Skin epidermis (tissue), 12 donors: ENCODE data around the gene SH3BP4.
A peak's percentile ranks its signal among the peaks of the same experiment; 100 is the strongest.
"Not testable (repeated sequence)": the region's sequence is repeated elsewhere in the genome, so short reads cannot be mapped to it uniquely, and the experiment has no call there.

Source experiments
- H3K27ac ChIP-seq, 21 experiments: fragments of 200-600 bp; sonication (generic) in 11 of 21; one replicate each; pipeline ENCODE4 v1.5.0; 2020; ENCODE audit warnings: mild to moderate bottlenecking in 3 of 21, inconsistent platforms in 2 of 21, moderate library complexity in 2 of 21
- H3K4me3 ChIP-seq, 7 experiments: fragments of 200-600 bp; sonication (generic) in 2 of 7; one replicate each; pipeline ENCODE4 v1.5.0; 2020; ENCODE audit warnings: inconsistent platforms in 2 of 7, mild to moderate bottlenecking in 2 of 7, moderate library complexity in 1 of 7

The SH3BP4 gene

DNA sequence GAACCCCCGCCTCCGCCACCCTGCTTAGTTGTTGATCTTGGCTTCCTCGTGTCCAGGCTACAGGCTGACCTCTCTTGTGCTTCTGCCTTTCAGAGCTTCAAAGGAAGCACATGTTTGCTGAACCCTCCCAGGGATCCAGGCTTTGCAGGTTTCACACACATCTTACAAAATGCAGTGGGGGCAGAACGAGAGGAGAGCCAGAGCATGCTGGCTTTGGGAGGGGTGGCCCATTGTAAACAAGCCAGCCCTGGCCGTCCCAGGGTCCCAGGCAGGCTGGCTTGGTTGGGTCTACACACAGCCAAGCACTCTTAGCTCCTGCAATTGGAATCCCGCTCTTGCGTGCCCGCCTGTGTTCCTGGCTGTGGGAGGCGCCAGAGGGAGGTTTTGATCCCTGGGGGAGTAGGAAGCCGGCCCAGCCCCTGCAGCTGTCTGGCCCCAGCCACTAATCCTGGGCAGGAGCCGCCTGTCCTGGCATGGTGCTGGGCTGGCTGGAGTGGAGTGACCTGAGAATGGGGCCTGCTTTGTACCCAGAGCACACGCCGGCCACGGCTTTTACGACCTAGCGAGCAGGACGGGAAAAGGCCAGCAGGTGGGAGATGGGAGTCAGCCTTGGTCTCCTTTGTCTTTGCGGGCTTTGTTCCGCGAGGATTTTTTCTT is 53.9 kb downstream of the SH3BP4 start:
- Histone ChIP-seq H3K4me3 (no peak overlapping the region), H3K27ac (peak overlapping the region in 2 of 21 experiments; percentile 29 to 31)

DNA sequence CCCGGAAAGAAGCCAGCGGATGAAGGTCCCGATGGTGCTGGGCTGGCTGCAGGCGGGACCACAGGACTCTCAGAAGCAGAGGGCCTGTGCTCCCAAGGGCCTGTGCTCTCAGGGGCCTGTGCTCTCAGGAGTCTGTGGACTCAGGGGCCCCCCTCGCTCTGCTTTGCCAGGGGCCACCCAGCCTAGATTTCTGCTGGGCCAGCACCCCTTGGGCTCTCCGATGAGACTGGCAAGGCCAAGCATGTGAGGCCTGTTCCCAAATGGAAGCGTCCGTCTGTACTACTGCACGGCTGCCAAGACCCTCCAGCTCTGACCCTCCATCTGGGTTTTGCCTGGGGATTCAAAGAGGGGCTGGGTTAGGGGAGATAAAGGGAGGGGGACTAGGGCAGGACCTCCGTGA is 54.6 kb downstream of the SH3BP4 start:
- H3K27ac ChIP-seq, result peak overlapping the region in 1 of 21 experiments; percentile 23
- no peak overlapping the region for H3K4me3 ChIP-seq

DNA sequence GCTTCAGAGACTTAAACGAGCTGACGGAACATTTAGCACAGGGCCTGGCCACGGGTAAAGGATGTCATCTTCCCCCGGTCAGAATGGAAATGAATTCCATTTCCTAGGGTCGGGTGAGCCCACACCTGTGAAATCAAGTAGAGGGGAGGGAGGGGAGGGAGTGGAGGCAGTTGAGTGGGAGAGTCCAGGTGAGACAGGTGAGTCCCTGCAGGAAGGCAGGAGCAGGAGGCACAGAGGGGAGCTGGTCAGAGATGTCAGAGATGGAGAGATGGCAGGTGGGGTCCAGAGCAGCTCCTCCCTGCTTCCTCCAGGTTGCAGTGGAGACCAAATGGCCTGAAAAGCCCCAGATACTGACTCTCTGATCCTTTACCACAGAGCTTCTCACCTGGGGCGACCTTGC is 55.2 kb downstream of the SH3BP4 start:
- H3K27ac ChIP-seq, result peak overlapping the region in 1 of 21 experiments; percentile 73
- no peak overlapping the region for H3K4me3 ChIP-seq

DNA sequence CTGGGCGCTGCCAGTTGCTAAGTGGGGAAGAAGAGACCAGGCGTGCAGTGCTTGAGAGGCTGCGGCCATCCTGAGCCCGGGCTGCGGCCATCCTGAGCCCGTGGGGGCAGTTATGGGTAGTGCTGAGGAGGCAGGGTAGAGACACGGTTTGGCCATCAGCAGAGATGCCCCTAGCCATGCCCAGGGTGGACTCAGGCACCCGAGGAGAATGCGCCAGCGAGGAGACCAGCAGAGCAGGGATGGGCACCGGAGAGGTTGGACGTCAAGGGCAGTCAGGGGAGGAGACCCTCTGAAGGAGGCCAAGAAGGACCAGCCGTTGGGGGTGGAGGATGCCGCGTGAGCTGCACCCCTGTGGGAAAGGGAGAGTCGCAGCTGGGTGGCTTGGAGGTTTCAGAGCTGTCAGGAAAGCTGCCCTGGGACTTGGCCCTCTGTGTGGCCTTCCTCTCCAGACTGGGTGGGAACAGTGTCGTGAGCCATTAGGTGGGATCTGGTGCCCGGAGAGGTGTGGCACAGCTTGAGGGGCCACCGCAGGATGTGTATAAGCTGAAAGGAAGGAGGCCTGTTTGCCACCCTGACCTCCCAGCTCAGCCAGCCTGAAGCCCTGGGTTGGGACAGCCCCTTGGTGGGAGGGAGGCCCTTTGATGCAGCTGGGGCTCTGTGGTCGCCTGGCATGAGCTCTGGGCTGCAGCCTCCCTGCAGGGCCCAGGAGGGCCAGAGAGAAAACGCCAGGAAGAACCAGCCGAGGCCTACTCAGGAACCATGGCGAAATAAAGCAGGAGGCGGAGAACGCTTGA is 56.0 kb downstream of the SH3BP4 start:
- Histone ChIP-seq H3K27ac (peak overlapping the region in 11 of 21 experiments; percentile 7 to 73 (median 47)), H3K4me3 (no peak overlapping the region)

DNA sequence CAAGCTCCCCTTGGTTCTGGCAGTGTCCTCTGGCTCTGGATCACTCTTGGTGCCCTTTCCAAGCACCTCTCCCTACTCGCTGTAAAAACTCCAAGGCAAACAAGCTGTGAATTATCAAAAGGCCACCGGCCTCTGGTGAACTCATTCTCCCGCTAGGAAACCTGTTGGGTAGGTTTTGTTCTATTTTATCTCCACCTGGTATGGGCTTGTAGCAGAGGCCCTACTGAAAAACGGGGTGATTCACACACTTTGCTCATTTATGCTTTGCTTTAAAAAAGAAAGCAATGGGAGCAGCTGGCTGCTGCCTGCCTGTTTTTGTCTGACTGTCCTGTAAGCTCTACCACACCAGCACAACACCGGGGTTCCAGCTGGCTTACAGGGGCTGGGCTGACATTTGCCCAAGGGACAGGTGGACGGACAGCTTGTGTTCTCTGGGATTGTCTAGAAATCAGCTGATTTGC is 56.8 kb downstream of the SH3BP4 start:
- Histone ChIP-seq H3K4me3 (no peak overlapping the region), H3K27ac (peak overlapping the region in 8 of 21 experiments; percentile 8 to 67 (median 52))

DNA sequence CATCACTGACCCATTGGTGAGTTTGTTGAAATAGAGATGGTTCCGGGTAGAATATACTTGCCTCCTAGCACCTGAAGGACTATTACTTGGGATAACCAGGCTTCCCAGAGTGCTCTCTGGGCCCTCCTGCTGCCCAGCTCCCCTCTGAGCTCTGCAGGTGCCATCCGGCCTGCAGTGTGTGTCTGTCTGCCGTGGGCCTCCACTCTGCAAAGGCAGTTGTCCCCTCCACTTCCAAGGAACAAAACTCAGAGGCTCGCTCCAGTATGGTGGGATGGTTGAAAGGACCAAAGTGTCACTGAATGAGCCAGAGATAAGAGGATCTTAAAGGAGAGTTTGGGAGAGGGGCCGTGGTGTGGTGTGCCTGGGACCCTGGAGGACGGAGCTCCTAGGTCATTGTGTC is 57.3 kb downstream of the SH3BP4 start:
- H3K27ac ChIP-seq, result peak overlapping the region in 8 of 21 experiments; percentile 8 to 65 (median 51)
- H3K4me3 ChIP-seq, result no peak overlapping the region

DNA sequence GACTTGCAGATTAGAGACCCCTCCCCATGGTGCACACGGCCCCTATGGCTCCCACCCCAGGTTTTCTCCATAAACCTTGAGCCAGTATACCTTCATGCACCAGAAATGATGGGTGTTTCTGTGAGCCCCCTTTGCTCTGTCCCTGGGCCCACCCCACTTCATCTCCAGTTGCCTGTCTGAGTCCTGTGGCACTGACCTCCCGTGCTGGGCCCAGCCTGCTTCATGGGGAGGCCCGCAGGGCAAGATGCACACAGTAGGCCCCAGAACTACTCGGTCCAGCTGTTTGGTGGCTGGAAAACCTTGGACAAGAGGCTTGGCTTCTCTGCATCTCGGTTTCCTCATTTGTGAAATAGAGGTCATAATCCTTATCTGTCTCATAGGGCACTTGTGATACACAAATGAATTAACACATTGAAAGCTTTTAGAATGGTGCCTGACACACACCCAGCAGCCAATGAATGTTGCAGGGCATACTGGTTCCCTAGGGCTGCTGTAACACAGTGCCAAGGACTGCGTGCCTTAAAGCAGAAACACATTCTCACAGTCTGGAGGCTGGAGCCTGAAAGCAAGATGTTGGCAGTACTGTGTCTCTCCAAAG is 58.4 kb downstream of the SH3BP4 start:
- no peak overlapping the region for H3K4me3 ChIP-seq
- H3K27ac ChIP-seq, result peak overlapping the region in 3 of 21 experiments; percentile 17 to 55 (median 35)

DNA sequence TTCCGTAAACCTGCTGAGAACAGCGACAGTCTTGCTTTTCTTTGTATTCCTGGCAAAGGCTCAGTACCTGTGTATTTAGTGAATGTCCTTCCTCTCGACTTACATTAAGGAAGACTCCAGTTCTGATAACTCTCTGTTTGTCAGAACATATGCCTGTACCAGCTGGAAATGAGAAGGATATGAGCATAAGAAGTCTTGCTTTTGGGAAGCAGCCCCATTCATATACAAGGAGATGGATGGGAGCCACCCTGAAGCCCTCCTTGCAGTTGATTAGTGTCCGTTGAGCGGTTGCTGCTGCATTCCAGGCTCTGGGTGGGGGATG is 59.8 kb downstream of the SH3BP4 start:
- no peak overlapping the region for H3K4me3 ChIP-seq
- no peak overlapping the region for H3K27ac ChIP-seq

DNA sequence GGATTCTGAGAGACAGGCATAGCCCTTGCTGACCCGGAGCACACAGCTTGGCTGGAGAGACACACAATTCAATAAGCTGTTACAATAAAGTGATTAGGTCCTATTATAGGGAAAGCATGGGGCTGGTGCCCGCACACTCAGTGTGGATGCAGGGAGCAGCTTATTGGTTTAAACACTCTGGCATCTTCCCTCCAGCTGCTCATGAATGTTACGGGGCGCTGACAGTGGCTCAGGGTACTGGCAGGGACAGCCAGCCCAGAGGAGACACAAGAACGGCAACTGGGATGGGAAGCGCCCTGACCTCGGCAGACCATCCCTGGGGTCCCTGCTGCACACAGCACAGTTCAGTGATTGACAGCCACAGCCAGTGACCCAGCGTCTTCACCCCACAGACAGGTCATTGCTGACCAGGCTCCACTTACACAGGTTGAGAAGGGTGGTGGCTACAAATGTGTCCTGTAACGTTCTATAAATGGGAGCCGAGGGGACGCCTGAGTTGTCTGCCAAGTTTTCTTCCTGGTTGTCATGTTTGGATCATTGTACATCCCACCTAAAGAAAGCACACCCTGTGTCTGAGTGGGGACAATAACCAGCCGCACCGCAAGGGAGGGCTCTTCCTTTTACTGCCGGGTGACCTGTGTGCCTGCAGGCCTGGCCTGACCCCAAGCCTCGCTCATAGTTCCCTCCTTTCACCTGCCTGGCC is 60.3 kb downstream of the SH3BP4 start:
- Histone ChIP-seq H3K27ac (no peak overlapping the region), H3K4me3 (no peak overlapping the region)

DNA sequence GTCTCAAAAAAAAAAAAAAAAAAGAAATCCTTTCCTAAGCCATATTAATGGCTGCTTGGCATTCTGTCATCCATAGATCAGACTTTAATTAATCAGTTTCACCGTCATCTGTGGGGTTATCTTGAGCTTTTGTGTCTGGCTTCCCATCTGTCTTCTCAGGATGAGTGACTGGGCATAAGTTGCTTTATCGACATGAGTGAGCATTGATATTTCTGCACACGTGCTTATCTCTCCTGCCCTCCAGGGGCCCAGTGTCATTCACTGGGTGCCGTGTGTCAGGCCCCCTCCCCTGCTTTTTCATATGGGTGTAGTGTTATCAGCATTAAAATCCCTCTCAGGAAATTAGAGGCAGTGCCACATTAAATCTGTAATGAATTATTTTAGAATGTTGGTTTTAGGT is 65.6 kb downstream of the SH3BP4 start:
- Histone ChIP-seq H3K27ac (no peak overlapping the region), H3K4me3 (no peak overlapping the region)

DNA sequence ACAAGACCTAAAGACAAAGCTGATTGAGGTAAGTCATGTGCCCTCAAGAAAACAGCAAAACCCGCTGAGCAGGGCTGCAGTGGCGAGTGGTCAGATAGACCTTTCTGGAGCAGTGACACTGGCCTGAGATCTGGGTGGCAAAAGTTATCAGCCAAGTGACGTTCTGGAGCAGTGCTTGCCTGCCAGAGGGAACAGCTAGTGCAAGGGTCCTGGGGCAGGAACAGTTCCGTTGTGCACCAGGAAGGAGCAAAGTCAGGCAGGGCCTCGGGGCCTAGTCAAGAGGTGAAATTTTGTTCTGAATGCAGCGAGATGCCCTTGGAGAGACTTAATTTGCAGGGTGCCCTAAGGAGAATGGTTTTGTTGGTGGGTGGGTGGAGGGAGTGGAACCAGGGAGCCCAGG is 67.0 kb downstream of the SH3BP4 start:
- Histone ChIP-seq H3K4me3 (no peak overlapping the region), H3K27ac (no peak overlapping the region)

DNA sequence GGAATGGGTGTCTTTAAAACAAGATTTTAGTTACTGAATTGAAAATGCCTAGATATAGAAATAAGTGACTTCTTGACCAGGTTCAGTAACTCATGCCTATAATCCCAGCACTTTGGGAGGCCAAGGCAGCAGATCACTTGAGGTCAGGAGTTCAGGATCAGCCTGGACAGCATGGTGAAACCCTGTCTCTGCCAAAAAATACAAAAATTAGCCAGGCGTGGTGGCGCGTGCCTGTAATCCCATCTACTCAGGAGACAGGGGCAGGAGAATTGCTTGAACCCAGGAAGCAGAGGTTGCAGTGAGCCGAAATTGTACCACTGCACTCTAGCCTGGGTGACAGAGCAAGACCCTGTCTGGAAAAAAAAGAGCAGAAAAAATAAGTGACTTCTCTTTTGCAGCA is 68.3 kb downstream of the SH3BP4 start:
- not testable (repeated sequence) for H3K27ac ChIP-seq, H3K4me3 ChIP-seq

DNA sequence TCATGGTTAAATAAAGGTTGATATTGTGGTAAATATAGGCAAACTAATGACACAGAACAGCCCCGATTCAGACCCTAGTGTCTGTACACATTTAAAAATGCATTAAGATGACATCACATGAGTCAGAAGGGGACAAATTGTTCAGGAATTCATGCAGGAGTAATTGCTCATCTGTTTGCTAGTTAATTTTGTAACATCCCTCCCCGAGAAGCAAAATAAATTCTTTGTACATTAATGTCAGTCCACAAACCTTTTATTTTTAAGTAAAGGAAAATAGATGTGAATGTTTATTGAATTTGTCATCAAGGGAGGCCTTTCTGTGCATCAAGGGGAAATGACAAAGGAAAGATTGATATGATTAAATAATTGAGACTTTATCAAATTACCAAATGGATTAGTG is 69.9 kb downstream of the SH3BP4 start:
- no peak overlapping the region for H3K4me3 ChIP-seq
- H3K27ac ChIP-seq, result no peak overlapping the region

DNA sequence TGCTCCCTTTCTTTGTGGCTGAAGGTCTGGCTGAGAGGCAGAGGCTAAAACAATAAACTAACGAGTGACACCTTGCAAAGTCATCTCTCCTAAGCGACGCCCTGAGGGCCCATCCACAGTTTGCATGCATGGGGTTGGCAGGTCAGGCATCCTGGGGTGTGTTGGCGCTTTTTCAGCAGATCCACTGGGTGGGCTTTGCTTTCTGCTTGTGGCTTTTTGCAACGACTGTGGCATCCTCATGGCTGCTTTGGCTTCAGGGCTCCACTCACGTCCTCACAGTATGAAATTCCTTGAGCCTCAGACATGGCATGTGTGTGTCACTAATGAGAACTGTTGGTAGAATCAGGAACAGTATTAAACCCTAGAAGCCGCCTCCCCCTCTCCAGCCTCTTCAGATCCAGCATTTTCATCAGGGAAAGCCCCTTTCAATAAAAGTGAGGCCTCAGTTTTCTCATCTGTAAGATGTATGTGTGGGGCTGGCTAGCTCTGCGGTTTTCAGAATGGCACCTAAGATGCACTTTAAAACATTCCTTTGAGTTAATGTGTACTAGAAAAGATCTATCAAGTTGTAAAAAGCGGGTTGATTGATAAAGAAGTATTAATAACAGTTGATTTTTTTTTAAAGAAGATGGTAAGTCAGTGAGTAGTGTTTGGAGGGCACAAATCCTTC is 72.5 kb downstream of the SH3BP4 start:
- H3K27ac ChIP-seq, result no peak overlapping the region

DNA sequence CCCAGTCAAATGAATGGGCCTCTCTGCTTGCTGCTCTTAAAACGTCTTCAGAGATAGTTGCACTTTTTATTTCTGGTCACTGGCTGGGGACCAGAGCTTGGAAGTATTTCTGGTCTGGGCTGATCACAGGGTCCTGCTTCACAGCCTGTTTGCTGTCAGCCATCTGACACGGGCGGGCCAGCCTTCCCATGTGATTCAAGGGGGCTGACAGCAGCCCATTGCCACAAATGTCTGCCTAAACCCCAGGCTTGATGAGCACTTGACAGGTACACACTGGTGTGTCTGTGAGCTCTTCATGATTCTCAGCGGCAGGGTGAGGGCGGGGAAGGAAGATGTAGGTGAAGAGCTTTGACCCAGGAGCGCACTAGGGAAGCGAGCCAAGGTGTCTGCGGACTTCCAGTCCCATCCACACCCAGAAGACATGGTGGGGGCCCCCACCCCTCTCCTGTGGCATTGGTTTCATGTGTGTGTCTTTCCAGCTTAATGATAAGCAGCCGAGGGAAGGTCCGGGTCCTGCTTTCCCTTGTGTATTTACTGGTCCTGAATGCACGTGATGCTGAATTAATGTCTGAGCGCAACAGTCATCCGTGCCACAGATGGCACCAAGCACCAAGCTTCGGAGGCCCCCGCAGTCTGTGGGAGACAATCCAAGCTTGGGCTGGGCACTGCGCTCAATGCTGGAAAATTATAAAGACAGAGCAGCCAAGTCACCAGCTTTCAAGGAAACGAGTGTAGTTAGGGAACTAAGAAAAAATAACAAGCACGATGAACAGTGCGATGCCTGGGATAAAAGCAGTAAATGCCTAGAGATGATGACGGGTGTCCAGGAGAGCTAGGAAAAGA is 73.3 kb downstream of the SH3BP4 start:
- H3K27ac ChIP-seq, result peak overlapping the region in 4 of 21 experiments; percentile 31 to 85 (median 73)
- no peak overlapping the region for H3K4me3 ChIP-seq

More for the DNA sequence above, 72.5 kb downstream of the SH3BP4 start:
- H3K4me3 ChIP-seq, result no peak overlapping the region

DNA sequence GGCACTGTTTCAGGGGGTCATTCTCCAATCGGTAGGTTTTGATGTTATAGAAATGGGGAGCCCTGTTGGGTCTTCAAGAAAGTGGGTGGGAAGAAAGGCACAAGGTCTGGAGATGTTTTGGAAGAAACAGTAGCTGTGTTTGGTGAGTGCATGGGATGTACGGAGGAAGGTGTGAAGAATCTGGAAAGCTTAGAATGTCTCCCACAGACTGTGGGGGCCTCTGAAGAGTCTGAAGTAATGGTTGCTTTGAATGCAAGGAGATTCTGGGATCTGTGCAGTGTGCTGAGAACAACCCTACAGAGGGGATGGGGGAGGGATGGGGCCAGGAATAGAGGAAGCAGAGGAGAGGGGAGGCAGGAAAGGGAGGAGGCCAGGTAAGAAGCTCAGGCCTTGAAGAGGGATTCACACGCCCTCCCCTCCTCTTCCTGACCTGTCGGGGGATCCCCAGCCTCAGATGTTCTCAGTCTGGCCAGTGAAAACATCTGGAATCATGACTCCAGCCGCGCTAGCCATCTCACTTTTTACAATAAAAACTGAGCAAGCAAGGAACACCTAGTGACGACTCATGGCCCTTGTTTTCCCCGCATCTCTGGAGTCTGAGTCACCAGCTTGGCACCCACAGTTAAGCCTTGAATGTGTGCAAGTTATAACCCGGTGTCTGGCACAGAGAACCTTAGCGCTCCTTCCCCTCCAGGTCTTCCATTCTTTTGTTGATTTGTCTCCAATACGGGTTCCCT is 74.2 kb downstream of the SH3BP4 start:
- H3K27ac ChIP-seq, result peak overlapping the region in 15 of 21 experiments; percentile 45 to 86 (median 71)

DNA sequence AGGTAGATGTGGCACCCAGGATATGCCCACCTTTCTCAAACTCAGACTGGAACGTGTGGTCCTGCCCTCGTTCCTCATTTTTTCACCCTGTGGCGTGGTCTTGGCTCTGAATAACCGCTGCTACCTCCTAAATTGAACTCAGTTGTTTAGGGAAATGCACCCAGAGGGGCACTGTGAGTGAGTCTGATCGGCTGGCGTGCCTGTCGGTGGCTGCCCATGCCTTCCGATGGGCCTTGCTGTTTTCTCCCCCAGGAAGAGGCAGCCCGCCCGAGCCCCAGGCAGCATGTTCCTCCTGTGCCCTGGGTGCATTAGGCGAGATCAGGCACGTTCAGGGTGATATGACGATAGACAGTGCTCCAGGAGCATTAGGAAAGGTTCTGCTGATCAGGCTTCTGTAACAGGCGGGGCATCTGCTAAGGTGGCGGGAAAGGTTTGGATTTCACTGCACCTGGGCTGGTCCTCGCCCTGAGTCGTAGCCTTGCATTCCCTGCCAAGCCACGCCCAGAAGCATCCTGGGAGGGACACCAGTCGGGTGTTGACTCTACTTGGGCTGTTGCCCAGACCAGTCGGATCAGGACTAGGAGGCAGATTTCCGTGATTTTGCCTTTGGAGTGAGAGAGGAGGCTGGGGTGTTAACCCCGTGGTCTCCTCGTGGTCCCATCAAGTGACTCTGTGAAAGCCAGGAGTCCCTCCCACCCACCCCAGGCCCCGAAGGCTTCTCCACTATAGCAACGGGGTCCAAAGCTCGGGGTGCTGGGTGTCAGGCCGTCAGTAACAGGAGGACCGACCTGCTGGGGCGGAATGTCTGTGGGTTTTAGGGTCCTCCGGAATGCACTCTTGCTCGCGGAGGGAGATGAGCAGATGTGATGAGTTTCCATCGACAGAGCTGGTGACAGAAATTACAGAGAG is 75.1 kb downstream of the SH3BP4 start:
- no peak overlapping the region for H3K4me3 ChIP-seq
- H3K27ac ChIP-seq, result peak overlapping the region in 20 of 21 experiments; percentile 33 to 86 (median 63)

More for the DNA sequence above, 74.2 kb downstream of the SH3BP4 start:
- H3K4me3 ChIP-seq, result no peak overlapping the region
